ENCODE measurements around the gene IDE.
"Not testable (repeated sequence)": the region's sequence is repeated elsewhere in the genome, so short reads cannot be mapped to it uniquely, and the experiment has no call there.

IDE gene

GRCh38 chr10:92483539-92483938 is 90.4 kb downstream of the IDE start:
- no peak for DNase-seq

DNA sequence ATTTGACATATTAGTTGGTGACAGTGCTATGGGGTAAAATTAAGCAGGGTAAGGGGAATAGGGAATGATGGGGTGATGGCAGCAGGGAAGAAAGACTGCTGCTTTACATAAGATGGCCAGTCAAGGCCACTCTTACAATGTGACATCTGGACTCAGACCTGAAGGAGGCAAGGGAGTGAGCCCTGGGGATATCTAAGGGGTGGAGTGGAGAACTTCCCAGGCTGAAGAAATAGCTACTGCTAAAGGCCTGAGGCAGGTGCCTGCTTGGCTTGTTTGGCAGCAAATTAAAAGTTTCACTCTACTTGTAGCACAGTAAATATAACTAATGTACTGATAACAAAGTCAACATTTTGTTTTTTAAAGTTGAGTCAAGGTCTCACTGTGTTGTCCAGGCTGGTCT is 93.5 kb downstream of the IDE start:
- no peak for DNase-seq

DNA sequence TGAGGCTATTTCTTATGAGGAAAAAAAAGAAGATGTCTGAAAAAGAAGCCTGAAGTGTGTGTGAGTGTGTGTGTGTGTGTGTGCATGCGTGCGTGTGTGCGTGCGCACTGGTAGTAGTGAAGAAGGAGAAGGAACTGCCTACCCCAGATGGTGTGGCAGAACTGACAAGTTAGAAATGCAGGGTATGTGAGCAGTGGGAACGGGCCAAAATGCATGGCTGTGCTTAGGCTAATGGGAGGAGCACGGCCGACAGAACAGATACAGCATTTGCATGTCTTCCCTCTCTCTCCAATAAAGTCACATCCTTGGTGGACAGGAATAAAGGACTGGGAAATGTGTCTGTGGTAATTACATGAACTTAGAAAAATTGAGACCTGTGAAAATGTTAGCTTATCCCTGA is 94.3 kb downstream of the IDE start:
- DNase-seq = no peak

DNA sequence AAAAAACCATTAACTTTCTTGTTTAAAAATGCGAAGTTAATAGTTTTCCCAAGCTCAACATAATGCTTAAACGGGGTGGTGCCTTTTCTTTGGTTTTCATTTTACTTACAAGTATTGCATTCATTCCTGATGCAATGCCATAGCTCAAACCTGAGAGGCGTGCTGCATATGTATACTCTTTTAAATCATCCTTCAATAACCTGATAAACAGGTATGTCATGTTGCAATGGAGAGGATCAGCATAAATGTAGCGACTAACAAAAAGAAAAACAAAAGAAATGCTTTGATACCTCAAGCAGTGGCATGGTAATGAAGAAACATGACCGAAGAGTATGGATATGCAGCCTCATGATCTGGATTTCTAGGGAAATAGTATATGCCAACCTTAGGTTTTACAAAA is 95.4 kb downstream of the IDE start:
- no peak for DNase-seq

- no peak for DNase-seq
These were observed 98.5 kb downstream of the IDE start for GRCh38 chr10:92475357-92475868.

DNA sequence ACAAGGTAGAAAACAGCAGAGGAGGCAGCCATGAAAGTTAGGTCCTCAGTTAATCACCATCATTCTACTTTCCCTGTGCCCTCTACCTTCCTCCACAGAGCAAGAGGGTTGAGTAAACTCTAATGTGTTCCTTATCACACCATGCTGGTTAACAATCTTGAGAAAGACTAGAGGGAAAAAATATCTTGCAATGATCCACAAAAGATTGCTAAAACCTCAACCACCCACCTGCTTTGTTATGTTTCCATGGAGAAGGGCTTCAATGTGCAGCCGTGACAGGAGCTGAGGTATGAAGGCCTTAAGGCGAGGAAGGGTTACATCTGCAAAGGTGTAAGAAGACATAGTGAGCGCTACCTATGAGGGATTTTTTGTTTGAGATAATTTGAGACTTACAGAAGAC is 103.9 kb downstream of the IDE start:
- no peak for DNase-seq

DNA sequence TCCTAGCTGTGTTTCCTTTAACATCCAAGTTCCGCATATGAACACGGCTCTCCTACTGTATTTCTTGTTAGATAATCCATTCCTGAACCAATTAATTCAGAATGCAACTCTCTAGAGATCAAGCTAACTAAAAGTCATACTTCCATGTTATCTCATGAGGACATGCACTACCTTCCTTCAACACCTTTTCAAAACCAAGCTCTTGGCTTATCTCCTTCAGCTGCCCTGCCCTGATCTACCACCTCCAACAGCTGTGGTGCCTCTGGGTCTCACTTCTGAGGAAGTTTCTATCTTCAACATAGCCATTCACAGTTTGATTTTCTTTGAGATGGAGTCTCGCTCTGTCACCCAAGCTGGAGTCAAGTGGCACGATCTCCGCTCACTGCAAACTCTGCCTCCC is 109.5 kb downstream of the IDE start:
- DNase-seq = no peak

DNA sequence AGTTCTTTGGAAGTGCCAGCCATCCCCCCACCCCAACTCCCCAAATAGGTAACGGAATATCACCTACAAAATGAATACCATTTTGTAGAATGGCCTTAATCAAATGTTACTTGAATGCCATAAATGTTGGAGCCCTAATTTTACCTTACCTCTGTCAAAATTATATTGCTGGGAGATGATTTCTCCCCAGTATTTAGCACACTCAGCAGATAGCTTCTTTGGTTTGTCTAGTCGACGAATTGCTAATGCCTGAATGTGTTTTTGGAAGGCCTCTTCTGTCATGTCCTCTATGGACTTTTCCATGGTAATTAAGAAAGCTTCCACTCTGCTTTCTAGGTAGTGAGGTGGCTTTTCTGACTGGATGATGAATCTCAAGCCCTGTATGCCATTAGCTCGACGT is 110.3 kb downstream of the IDE start:
- no peak for DNase-seq

DNA sequence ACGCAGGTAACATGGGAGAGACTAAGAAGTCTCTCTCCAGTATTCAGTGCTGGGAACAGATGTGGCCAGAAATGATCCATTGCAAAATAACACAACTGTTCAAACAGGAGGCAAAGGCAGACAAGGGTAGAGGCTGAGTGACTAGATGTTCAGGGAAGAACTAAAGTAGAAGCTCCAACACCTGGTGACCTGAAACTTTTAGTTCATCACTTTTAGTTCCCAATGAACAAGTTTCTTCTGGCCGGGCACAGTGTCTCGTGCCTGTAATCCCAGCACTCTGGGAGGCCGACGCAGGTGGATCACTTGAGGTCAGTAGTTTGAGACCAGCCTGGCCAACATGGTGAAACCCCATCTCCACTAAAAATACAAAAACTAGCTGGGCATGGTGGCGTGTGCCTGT is 118.9 kb downstream of the IDE start:
- not testable (repeated sequence) for DNase-seq

DNA sequence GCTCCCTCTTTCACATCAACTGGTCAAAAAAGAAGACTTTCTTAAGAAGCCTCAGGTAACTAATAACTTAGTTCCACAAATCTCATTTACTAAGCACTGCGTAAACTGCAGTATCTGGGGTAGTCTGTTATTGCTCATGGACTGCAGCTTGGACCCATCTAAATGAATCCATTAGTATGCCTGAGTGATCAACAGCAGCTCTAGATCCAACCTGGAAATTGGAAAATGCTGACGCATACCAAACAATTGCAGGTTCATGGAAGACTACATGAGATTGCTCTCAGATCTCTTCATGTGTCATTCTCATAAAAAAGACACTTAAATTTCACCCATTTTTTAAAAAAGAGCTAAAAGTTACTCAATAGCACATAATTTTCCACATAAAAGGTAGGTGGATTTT is 121.6 kb downstream of the IDE start:
- no peak for DNase-seq

GRCh38 chr10:92451431-92451830 is 122.5 kb downstream of the IDE start:
- no peak for DNase-seq

- DNase-seq = no peak
These were observed 123.0 kb downstream of the IDE start for GRCh38 chr10:92450896-92451295.

GRCh38 chr10:92440578-92440977 is 133.3 kb downstream of the IDE start:
- no peak for DNase-seq

DNA sequence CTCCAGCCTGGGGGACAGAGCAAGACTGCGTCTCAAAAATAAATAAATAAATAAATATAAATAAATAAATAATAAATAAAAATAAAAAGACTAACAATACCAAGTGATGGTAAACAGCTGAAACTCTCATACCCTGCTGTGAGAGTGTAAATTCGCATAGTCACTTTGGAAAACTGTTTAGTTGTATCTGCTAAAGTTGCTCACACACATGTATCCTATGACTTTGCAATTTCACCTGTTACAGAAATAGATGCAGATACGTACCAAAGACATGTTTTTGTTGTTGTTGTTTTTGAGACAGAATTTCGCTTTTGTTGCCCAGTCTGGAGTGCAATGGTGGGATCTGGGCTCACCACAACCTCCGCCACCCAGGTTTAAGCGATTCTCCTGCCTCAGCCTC is 135.7 kb downstream of the IDE start:
- DNase-seq = no peak

GRCh38 chr10:92436611-92437010 is 137.3 kb downstream of the IDE start:
- DNase-seq = no peak

DNA sequence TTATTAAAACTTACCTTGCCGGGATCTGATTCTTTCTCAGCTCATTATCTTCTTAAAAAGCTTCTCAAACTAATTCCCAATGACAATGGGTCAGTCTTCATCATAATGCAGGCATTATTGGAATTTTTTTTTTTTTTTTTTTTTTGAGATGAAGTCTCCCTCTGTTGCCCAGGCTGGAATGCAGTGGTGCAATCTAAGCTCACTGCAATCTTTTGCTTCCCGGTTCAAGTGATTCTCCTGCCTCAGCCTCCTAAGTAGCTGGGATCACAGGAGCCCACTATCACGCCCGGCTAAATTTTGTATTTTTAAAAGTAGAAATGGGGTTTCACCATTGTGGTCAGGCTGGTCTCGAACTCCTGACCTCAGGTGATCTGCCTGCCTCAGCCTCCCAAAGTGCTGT is 137.8 kb downstream of the IDE start:
- DNase-seq = not testable (repeated sequence)

DNA sequence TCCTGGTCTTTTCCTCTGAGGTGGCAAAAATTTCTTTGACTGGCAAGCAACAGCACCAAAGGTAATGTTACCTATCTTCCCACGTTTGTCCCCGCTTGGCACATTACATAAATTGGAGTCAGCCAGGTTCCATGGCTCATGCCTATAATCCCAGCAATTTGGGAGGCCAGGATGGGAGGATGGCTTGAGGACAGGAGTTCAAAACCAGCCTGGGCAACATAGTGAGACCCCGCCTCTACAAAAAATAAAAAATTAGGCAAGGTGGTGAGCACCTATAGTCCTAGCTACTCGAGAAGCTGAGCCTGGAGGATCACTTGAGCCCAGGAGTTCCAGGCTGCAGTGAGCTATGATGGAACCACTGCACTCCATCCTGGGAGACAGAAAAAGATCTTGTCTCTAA is 139.5 kb downstream of the IDE start:
- DNase-seq = no peak

GRCh38 chr10:92432596-92432995 is 141.3 kb downstream of the IDE start:
- DNase-seq = no peak

- no peak for DNase-seq
These were observed 143.8 kb downstream of the IDE start for GRCh38 chr10:92430103-92430502.

DNA sequence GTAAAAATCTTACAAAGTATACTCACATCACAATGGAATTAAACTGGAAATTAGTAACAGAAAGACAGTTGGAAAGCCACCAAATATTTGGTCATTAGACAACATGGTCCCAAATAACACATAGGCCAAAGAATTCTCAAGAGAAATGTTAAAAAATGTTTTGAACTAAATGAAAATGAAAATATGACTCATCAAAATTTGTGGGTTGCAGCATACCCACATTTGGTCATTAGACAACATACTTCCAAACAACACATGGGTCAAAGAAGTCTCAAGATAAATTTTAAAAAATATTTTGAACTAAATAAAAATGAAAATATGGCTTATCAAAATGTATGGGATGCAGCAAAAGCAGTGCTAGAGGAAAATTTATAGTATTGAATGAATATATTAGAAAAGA is 152.3 kb downstream of the IDE start:
- no peak for DNase-seq

DNA sequence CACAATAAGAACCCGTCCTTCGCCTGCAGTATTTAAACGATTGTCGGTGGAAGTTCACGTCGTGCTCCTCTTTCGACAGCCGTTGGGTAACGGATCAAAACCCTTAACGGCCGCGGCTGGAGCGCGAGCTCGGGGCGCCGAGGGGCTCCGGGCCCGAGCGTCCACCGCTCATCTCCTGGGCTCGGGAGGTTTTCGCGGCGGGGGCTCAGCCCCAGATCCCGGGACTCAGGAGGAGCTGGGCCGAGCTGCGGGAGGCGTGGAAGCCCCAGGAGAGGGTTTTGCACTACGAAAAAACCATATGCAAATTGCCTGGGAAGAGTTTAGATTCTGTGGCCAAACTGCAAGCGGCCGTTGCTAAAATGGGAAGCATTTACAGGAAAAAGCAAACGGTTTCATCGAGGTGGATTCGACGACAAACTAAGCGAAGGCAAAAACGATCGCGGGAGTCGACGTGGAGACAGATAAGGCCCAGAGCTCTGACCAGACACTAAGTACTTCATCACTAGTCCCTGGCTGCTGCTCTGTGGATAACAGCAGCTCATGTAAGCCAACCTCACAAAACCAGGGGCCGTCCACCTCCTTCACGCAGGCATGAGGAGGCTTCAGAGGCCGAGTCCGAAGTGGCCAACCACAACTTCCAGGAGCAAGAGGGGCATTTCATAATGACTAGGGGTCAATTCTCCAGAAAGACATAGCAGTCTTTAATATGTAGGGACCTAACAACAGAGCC is 153.2 kb downstream of the IDE start:
- DNase-seq = no peak

DNA sequence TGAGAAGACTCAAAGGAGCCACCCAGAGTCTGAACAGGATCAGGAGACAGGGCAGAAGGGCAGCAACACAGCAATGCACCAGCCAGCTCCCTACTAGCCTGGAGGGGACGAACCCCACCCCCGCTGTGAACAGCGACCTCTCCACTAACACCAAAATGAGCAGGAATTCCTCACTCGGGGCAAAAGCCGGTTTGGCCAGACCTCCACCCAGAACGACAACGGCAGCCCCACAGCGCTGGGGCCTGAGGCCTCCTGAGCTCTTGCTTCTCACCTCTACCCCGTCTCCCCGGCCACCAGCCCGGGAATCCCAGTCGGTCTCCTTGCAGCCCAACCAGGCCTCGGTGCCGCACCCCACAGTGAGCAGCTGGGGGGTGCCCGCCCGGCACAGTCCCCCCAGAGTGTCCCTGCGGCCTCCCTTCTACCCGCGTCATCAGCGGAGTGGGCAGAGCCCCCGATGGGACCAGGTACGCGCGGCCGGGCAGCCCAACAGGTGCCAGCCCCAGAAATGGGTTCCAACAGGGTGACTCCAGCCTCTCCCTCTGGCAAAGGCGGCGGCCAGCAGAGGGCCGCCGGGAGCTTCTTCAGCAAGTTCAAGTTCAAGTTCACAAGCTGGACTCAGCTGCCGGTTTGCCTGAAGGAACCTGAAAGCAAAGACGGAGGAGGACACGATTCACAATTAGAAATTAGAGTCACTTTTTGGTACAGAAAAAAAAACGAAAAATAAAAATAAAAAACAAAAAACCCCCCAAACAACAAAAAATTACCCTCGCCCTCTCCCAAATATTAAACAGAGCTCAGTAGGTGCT is 153.9 kb downstream of the IDE start:
- peak; percentile 9 for DNase-seq

- no peak for DNase-seq
These were observed 155.0 kb downstream of the IDE start for GRCh38 chr10:92418891-92419290.

DNA sequence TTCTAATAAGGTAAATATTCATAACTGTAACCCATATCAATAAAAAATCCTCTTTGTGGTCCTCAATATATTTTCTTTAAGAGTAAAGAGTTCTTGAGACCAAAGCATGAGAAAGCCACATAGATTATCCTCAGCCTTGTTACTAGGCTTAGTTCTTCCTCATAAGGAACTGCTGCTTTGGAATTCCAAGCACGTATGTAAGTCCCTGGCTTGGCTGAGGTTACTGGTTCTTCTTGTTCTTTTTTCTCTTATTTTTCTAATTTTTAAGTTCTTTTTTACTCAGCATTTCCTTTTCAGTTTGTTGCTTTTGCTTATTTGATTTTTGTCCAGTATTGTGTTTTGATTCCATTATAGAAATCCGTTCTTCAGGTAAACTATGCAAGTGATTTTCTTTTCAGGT is 155.7 kb downstream of the IDE start:
- DNase-seq = no peak
